Mammary epithelial cell (primary cell): Measurements from ENCODE around the gene CENATAC.

Experiments
- EZH2 ChIP-seq: IDR thresholded peaks from 2 replicates; pipeline ENCODE4 v1.6.1; 2012; ENCODE audit warnings: low read length, inconsistent platforms, borderline replicate concordance
- TF ChIP-seq, protein P1 (sequence below), 2 donors: IDR thresholded peaks in 1 of 2; conservative IDR thresholded peaks in 1 of 2; 2 replicates each; pipeline ENCODE4 v1.5.1; 2011 to 2012; ENCODE audit warnings: inconsistent platforms in 2 of 2, low read length in 2 of 2, mild to moderate bottlenecking in 2 of 2, control low read depth in 1 of 2, low read depth in 1 of 2; ENCODE audit not compliant: insufficient read depth in 1 of 2; ENCODE audit errors: extremely low read depth in 1 of 2

DNA sequence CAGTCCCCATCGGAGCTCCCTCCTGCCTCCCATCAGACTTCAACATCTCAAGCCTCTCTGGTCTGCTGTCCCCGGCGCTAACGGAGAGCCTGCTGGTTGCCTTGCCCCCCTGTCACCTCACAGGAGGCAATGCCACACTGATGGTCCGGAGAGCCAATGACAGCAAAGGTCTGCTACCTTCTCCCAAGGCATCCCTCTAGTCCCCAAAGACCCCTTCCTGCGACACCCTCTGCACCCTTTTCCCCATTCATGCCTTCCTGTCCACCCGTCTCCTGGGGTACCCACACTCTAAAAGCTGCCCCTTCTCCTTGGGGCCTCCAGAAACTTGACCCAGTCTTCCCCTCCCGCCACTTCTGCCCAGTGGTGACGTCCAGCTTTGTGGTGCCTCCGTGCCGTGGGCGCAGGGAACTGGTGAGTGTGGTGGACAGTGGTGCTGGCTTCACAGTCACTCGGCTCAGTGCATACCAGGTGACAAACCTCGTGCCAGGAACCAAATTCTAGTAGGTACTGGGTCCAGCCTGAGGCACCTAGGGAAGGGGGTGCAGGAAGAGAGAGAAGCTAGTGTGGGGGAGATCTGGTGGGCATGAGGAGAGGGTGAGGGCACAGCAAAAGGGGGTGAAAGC, 41.0 kb upstream of the CENATAC start:
- TF ChIP-seq, protein P1, sequence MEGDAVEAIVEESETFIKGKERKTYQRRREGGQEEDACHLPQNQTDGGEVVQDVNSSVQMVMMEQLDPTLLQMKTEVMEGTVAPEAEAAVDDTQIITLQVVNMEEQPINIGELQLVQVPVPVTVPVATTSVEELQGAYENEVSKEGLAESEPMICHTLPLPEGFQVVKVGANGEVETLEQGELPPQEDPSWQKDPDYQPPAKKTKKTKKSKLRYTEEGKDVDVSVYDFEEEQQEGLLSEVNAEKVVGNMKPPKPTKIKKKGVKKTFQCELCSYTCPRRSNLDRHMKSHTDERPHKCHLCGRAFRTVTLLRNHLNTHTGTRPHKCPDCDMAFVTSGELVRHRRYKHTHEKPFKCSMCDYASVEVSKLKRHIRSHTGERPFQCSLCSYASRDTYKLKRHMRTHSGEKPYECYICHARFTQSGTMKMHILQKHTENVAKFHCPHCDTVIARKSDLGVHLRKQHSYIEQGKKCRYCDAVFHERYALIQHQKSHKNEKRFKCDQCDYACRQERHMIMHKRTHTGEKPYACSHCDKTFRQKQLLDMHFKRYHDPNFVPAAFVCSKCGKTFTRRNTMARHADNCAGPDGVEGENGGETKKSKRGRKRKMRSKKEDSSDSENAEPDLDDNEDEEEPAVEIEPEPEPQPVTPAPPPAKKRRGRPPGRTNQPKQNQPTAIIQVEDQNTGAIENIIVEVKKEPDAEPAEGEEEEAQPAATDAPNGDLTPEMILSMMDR (conservative IDR thresholded peaks at IDR 0.05 in 1 of 2, IDR thresholded peaks at IDR 0.05 in 1 of 2; ENCODE audit: extremely low read depth in 1 of 2, insufficient read depth in 1 of 2, low read depth in 1 of 2, low read length in 2 of 2) = no peak
- TF ChIP-seq EZH2 = no peak
